HCT116 (cell line): Measurements from ENCODE around the gene MIP.
"Not testable (repeated sequence)": the region's sequence is repeated elsewhere in the genome, so short reads cannot be mapped to it uniquely, and the experiment has no call there.

Source experiments
- EZH2 ChIP-seq: fragments of 200-600 bp; sonication (generic); IDR thresholded peaks from 2 replicates; pipeline ENCODE4 v1.6.1; 2017; ENCODE audit warnings: antibody characterized with exemption, mixed run types
- POLR2A ChIP-seq: IDR thresholded peaks from 2 replicates; pipeline ENCODE4 v1.7.0; 2011; ENCODE audit warnings: borderline replicate concordance; ENCODE audit not compliant: insufficient read depth, insufficient read length; ENCODE audit errors: extremely low read depth
- POLR2AphosphoS5 ChIP-seq: IDR thresholded peaks from 2 replicates; pipeline ENCODE4 v1.6.1; 2011; ENCODE audit warnings: mild to moderate bottlenecking, low read depth, low read length, moderate library complexity
- TCF7L2 ChIP-seq: IDR thresholded peaks from 2 replicates; pipeline ENCODE4 v1.7.0; 2011; ENCODE audit warnings: borderline replicate concordance, inconsistent platforms; ENCODE audit not compliant: insufficient read depth, insufficient read length; ENCODE audit errors: extremely low read depth
- TF ChIP-seq, protein P1 (sequence below): IDR thresholded peaks from 2 replicates; pipeline ENCODE4 v1.6.1; 2012
- TF ChIP-seq, protein P2 (sequence below): IDR thresholded peaks from 2 replicates; pipeline ENCODE4 v1.6.1; 2012
- TF ChIP-seq, protein P3 (sequence below): IDR thresholded peaks from 2 replicates; pipeline ENCODE4 v1.6.1; 2012; ENCODE audit warnings: low read depth
- TF ChIP-seq, protein P4 (sequence below), 3 experiments: fragments of 200-600 bp in 1 of 3; sonication (generic) in 1 of 3; IDR thresholded peaks in 2 of 3; conservative IDR thresholded peaks in 1 of 3; 2 replicates each; pipeline ENCODE4 v1.5.1; 2012 to 2017; ENCODE audit warnings: low read depth in 2 of 3, low read length in 2 of 3, antibody characterized with exemption in 1 of 3, borderline replicate concordance in 1 of 3, control low read depth in 1 of 3, mild to moderate bottlenecking in 1 of 3, mixed read lengths in 1 of 3, mixed run types in 1 of 3, moderate library complexity in 1 of 3; ENCODE audit not compliant: insufficient read depth in 1 of 3

DNA sequence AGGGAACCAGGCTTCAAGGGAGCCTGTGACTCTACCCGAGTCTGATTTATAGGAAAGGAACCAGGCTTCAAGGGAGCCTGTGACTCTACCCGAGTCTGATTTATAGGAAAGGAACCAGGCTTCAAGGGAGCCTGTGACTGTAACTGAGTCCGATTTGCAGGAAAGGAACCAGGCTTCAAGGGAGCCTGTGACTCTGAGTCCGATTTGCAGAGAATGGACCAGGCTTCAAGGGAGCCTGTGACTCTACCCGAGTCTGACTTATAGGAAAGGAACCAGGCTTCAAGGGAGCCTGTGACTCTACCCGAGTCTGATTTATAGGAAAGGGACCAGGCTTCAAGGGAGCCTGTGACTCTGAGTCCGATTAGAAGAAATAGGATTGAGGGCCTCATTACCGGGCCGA lies 45.0 kb upstream of the MIP start:
- TF ChIP-seq, protein P1, sequence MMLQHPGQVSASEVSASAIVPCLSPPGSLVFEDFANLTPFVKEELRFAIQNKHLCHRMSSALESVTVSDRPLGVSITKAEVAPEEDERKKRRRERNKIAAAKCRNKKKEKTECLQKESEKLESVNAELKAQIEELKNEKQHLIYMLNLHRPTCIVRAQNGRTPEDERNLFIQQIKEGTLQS = not testable (repeated sequence)
- TF ChIP-seq, protein P2, sequence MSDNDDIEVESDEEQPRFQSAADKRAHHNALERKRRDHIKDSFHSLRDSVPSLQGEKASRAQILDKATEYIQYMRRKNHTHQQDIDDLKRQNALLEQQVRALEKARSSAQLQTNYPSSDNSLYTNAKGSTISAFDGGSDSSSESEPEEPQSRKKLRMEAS = not testable (repeated sequence)
- TF ChIP-seq TCF7L2, POLR2AphosphoS5, POLR2A, EZH2: not testable (repeated sequence)
- TF ChIP-seq, protein P3, sequence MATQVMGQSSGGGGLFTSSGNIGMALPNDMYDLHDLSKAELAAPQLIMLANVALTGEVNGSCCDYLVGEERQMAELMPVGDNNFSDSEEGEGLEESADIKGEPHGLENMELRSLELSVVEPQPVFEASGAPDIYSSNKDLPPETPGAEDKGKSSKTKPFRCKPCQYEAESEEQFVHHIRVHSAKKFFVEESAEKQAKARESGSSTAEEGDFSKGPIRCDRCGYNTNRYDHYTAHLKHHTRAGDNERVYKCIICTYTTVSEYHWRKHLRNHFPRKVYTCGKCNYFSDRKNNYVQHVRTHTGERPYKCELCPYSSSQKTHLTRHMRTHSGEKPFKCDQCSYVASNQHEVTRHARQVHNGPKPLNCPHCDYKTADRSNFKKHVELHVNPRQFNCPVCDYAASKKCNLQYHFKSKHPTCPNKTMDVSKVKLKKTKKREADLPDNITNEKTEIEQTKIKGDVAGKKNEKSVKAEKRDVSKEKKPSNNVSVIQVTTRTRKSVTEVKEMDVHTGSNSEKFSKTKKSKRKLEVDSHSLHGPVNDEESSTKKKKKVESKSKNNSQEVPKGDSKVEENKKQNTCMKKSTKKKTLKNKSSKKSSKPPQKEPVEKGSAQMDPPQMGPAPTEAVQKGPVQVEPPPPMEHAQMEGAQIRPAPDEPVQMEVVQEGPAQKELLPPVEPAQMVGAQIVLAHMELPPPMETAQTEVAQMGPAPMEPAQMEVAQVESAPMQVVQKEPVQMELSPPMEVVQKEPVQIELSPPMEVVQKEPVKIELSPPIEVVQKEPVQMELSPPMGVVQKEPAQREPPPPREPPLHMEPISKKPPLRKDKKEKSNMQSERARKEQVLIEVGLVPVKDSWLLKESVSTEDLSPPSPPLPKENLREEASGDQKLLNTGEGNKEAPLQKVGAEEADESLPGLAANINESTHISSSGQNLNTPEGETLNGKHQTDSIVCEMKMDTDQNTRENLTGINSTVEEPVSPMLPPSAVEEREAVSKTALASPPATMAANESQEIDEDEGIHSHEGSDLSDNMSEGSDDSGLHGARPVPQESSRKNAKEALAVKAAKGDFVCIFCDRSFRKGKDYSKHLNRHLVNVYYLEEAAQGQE = not testable (repeated sequence)
- TF ChIP-seq, protein P4, sequence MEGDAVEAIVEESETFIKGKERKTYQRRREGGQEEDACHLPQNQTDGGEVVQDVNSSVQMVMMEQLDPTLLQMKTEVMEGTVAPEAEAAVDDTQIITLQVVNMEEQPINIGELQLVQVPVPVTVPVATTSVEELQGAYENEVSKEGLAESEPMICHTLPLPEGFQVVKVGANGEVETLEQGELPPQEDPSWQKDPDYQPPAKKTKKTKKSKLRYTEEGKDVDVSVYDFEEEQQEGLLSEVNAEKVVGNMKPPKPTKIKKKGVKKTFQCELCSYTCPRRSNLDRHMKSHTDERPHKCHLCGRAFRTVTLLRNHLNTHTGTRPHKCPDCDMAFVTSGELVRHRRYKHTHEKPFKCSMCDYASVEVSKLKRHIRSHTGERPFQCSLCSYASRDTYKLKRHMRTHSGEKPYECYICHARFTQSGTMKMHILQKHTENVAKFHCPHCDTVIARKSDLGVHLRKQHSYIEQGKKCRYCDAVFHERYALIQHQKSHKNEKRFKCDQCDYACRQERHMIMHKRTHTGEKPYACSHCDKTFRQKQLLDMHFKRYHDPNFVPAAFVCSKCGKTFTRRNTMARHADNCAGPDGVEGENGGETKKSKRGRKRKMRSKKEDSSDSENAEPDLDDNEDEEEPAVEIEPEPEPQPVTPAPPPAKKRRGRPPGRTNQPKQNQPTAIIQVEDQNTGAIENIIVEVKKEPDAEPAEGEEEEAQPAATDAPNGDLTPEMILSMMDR (IDR thresholded peaks at IDR 0.05 in 2 of 3, conservative IDR thresholded peaks at IDR 0.05 in 1 of 3; ENCODE audit: borderline replicate concordance in 1 of 3, insufficient read depth in 1 of 3, low read depth in 2 of 3, low read length in 2 of 3) = not testable (repeated sequence)
